Measurements from ENCODE around the gene PIP.
"Not testable (repeated sequence)": the region's sequence is repeated elsewhere in the genome, so short reads cannot be mapped to it uniquely, and the experiment has no call there.

DNA sequence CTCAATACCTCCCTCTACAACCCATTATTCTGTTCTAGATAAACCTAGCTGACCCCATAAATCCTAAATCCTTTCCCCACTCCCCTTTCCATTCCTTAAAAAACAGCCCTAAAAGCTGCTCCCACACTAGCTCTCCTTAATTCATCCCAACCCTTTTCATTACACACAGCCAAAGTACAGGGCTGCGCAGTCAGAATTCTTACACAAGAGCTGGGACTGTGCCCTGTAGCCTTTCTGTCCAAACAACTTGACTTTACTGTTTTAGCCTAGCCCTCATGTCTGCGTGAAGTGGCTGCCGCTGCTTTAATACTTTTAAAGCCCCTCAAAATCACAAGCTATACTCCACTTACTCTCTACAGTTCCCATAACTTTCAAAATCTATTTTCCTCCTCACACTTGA is 23.9 kb upstream of the PIP start:
- TF ChIP-seq, protein P1, sequence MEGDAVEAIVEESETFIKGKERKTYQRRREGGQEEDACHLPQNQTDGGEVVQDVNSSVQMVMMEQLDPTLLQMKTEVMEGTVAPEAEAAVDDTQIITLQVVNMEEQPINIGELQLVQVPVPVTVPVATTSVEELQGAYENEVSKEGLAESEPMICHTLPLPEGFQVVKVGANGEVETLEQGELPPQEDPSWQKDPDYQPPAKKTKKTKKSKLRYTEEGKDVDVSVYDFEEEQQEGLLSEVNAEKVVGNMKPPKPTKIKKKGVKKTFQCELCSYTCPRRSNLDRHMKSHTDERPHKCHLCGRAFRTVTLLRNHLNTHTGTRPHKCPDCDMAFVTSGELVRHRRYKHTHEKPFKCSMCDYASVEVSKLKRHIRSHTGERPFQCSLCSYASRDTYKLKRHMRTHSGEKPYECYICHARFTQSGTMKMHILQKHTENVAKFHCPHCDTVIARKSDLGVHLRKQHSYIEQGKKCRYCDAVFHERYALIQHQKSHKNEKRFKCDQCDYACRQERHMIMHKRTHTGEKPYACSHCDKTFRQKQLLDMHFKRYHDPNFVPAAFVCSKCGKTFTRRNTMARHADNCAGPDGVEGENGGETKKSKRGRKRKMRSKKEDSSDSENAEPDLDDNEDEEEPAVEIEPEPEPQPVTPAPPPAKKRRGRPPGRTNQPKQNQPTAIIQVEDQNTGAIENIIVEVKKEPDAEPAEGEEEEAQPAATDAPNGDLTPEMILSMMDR (IDR thresholded peaks at IDR 0.05), result not testable (repeated sequence)
- TF ChIP-seq POLR2A (IDR thresholded peaks at IDR 0.05), result not testable (repeated sequence)

Data from testis (tissue), 2 donors.